Neural cell (in vitro differentiated cells): Measurements from ENCODE around the gene ACTG2. TPM values are rescaled to one million over a fixed set of nuclear protein-coding genes. Genes with fewer than 3 reads are reported as not detected.
"Not testable (repeated sequence)": the region's sequence is repeated elsewhere in the genome, so short reads cannot be mapped to it uniquely, and the experiment has no call there.

Experiments used
- H2AFZ ChIP-seq: fragments of 200-600, 300-800 bp; sonication (generic), shearing (Covaris generic); 2 replicates; pipeline ENCODE4 v1.6.0; 2014; ENCODE audit warnings: low read depth, mild to moderate bottlenecking, antibody characterized with exemption, low read length, moderate library complexity
- H3F3A ChIP-seq: fragments of 200-600 bp; shearing (Covaris generic); 2 replicates; pipeline ENCODE4 v1.6.1; 2016; ENCODE audit warnings: mild to moderate bottlenecking, moderate library complexity, mixed read lengths, antibody characterized with exemption, low read length; ENCODE audit not compliant: insufficient read depth, poor library complexity, severe bottlenecking
- H3K27ac ChIP-seq: fragments of 200-600, 300-800 bp; sonication (generic), shearing (Covaris generic); 2 replicates; pipeline ENCODE4 v1.5.1; 2014; ENCODE audit warnings: mild to moderate bottlenecking, low read length, moderate library complexity
- H3K27me3 ChIP-seq: fragments of 300-800, 200-600 bp; sonication (generic), shearing (Covaris generic); 2 replicates; pipeline ENCODE4 v1.6.0; 2014; ENCODE audit warnings: mild to moderate bottlenecking, low read depth, low read length, moderate library complexity; ENCODE audit not compliant: insufficient read depth
- H3K36me3 ChIP-seq: fragments of 300-800, 200-600 bp; sonication (generic), shearing (Covaris generic); 2 replicates; pipeline ENCODE4 v1.5.1; 2014; ENCODE audit warnings: mild to moderate bottlenecking, antibody characterized with exemption, low read length, moderate library complexity; ENCODE audit not compliant: insufficient read depth
- H3K4me2 ChIP-seq: fragments of 300-800, 200-600 bp; sonication (generic), shearing (Covaris generic); 2 replicates; pipeline ENCODE4 v1.6.0; 2014; ENCODE audit warnings: mild to moderate bottlenecking, low read length
- H3K4me3 ChIP-seq: fragments of 300-800, 200-600 bp; sonication (generic), shearing (Covaris generic); 2 replicates; pipeline ENCODE4 v1.5.1; 2014; ENCODE audit warnings: mild to moderate bottlenecking, low read length, moderate library complexity
- H3K79me2 ChIP-seq: fragments of 200-600 bp; shearing (Covaris generic); replicated peaks from 2 replicates; pipeline ENCODE4 v1.6.0; 2014; ENCODE audit warnings: mild to moderate bottlenecking, low read length, moderate library complexity; ENCODE audit not compliant: insufficient read depth
- H3K9ac ChIP-seq: fragments of 300-800, 200-600 bp; sonication (generic), shearing (Covaris generic); 2 replicates; pipeline ENCODE4 v1.6.1; 2016; ENCODE audit warnings: mild to moderate bottlenecking, low read length, mixed read lengths
- H3K9me2 ChIP-seq: fragments of 200-600 bp; shearing (Covaris generic); 2 replicates; pipeline ENCODE4 v1.6.1; 2016; ENCODE audit warnings: mild to moderate bottlenecking, low read length, mixed read lengths; ENCODE audit not compliant: insufficient read depth
- H3K9me3 ChIP-seq: fragments of 200-600, 300-800 bp; sonication (generic), shearing (Covaris generic); 2 replicates; pipeline ENCODE4 v1.6.1; 2016; ENCODE audit warnings: mild to moderate bottlenecking, mixed run types, low read length, moderate library complexity, mixed read lengths
- H4K20me1 ChIP-seq: fragments of 200-600 bp; shearing (Covaris generic); 2 replicates; pipeline ENCODE4 v1.6.1; 2016; ENCODE audit warnings: mild to moderate bottlenecking, mixed run types; ENCODE audit not compliant: insufficient read depth
- CTCF ChIP-seq: fragments of 450-650 bp; IDR thresholded peaks from 2 replicates; pipeline ENCODE4 v1.5.1; 2014; ENCODE audit warnings: antibody characterized with exemption, mild to moderate bottlenecking, moderate library complexity; ENCODE audit not compliant: poor library complexity, severe bottlenecking
- EP300 ChIP-seq: fragments of 450-650 bp; conservative IDR thresholded peaks from 2 replicates; pipeline ENCODE4 v1.6.1; 2014; ENCODE audit warnings: antibody characterized with exemption, mild to moderate bottlenecking, moderate library complexity; ENCODE audit not compliant: poor library complexity, severe bottlenecking
- EZH2 ChIP-seq: fragments of 200-600, 300-800 bp; shearing (Covaris generic), sonication (generic); IDR thresholded peaks from 2 replicates; pipeline ENCODE4 v1.6.1; 2014; ENCODE audit warnings: antibody characterized with exemption, low read length, borderline replicate concordance, mild to moderate bottlenecking; ENCODE audit not compliant: insufficient read depth, poor library complexity, severe bottlenecking
- MXI1 ChIP-seq: fragments of 450-650 bp; conservative IDR thresholded peaks from 2 replicates; pipeline ENCODE4 v1.6.1; 2014; ENCODE audit warnings: antibody characterized with exemption, mild to moderate bottlenecking; ENCODE audit not compliant: poor library complexity, severe bottlenecking
- POLR2AphosphoS5 ChIP-seq: IDR thresholded peaks from 2 replicates; pipeline ENCODE4 v1.6.1; 2012
- RAD21 ChIP-seq: fragments of 450-650 bp; conservative IDR thresholded peaks from 2 replicates; pipeline ENCODE4 v1.6.1; 2014; ENCODE audit warnings: antibody characterized with exemption, mild to moderate bottlenecking, moderate library complexity
- REST ChIP-seq: IDR thresholded peaks from 2 replicates; pipeline ENCODE4 v1.6.1; 2012; ENCODE audit warnings: borderline replicate concordance
- SMC3 ChIP-seq: fragments of 450-650 bp; conservative IDR thresholded peaks from 2 replicates; pipeline ENCODE4 v1.6.1; 2014; ENCODE audit warnings: antibody characterized with exemption, mild to moderate bottlenecking, moderate library complexity; ENCODE audit not compliant: poor library complexity
- TAF1 ChIP-seq: IDR thresholded peaks from 2 replicates; pipeline ENCODE4 v1.6.1; 2012; ENCODE audit warnings: low read depth
- polyA plus RNA-seq: library from polyadenylated mRNA; depleted of rRNA; stranded (reverse); fragments of >200 nt; gene quantifications from 2 replicates; pipeline ENCODE4 v1.2.3, GENCODE V29; 2014

ACTG2 gene
- polyA plus RNA-seq, 1 donor from 2014 or later, result 0.67 TPM

GRCh38 chr2:73877071-73877802 is 15.6 kb upstream of the ACTG2 start:
- H2AFZ ChIP-seq, result no peak overlapping the region
- no peaks in the 10 kb centered on the region for H3K36me3 ChIP-seq
- H3K79me2 ChIP-seq, result no peaks in the 10 kb centered on the region
- H3K27ac ChIP-seq, result no peak overlapping the region
- H3K9ac ChIP-seq, result no peak overlapping the region
- no peaks in the 10 kb centered on the region for H3K9me2 ChIP-seq
- no peaks in the 10 kb centered on the region for H3K9me3 ChIP-seq
- H3K4me2 ChIP-seq, result no peak overlapping the region
- no peaks in the 10 kb centered on the region for H3F3A ChIP-seq
- H3K4me3 ChIP-seq, result no peak overlapping the region
- TF ChIP-seq CTCF, result no peak
- no peak for TF ChIP-seq SMC3
- H4K20me1 ChIP-seq, result no peaks in the 10 kb centered on the region
- no peaks in the 10 kb centered on the region for H3K27me3 ChIP-seq

GRCh38 chr2:73877984-73878383 is 14.8 kb upstream of the ACTG2 start:
- H3K9me3 ChIP-seq, H3F3A ChIP-seq, H3K36me3 ChIP-seq, H4K20me1 ChIP-seq, H3K4me3 ChIP-seq, H2AFZ ChIP-seq, H3K9ac ChIP-seq, H3K27me3 ChIP-seq, H3K79me2 ChIP-seq, H3K27ac ChIP-seq, H3K9me2 ChIP-seq, H3K4me2 ChIP-seq: not testable (repeated sequence)

- no peak overlapping the region for H3K27ac ChIP-seq
- TF ChIP-seq MXI1, result no peak
- no peak for TF ChIP-seq RAD21
- H3K9ac ChIP-seq, result no peak overlapping the region
These were observed 7.4 kb upstream of the ACTG2 start for GRCh38 chr2:73885406-73885805.

GRCh38 chr2:73886357-73886756 is 6.5 kb upstream of the ACTG2 start:
- Histone ChIP-seq H4K20me1 (no peaks in the 10 kb centered on the region), H3K9me3 (no peaks in the 10 kb centered on the region), H3K27ac (no peak overlapping the region), H2AFZ (no peak overlapping the region), H3K27me3 (no peaks in the 10 kb centered on the region), H3K79me2 (no peaks in the 10 kb centered on the region), H3F3A (no peaks in the 10 kb centered on the region), H3K9me2 (no peaks in the 10 kb centered on the region), H3K4me3 (no peak overlapping the region), H3K9ac (no peak overlapping the region), H3K4me2 (no peak overlapping the region), H3K36me3 (no peaks in the 10 kb centered on the region)
- TF ChIP-seq REST, result no peak
- no peak for TF ChIP-seq CTCF
- TF ChIP-seq TAF1, result no peak
- TF ChIP-seq EP300, result no peak
- no peak for TF ChIP-seq POLR2AphosphoS5
- no peak for TF ChIP-seq EZH2
- TF ChIP-seq RAD21, result no peak
- TF ChIP-seq SMC3, result no peak

More at GRCh38 chr2:73885406-73885805, 7.4 kb upstream of the ACTG2 start:
- H3K79me2 ChIP-seq, result no peaks in the 10 kb centered on the region
- H3K4me3 ChIP-seq, result no peak overlapping the region
- H2AFZ ChIP-seq, result no peak overlapping the region
- no peaks in the 10 kb centered on the region for H3K9me3 ChIP-seq
- no peaks in the 10 kb centered on the region for H3K36me3 ChIP-seq
- no peak overlapping the region for H3K4me2 ChIP-seq
- H3K27me3 ChIP-seq, result no peaks in the 10 kb centered on the region
- no peaks in the 10 kb centered on the region for H3F3A ChIP-seq
- H4K20me1 ChIP-seq, result no peaks in the 10 kb centered on the region
- H3K9me2 ChIP-seq, result no peaks in the 10 kb centered on the region
